K562 (cell line): Measurements from ENCODE around the gene RAB40B. TPM values are rescaled to one million over a fixed set of nuclear protein-coding genes. Genes with fewer than 3 reads are reported as not detected.
A peak's percentile ranks its signal among the peaks of the same experiment; 100 is the strongest.

Experiments
- BDP1 ChIP-seq: IDR thresholded peaks from 3 replicates; pipeline ENCODE4 v1.6.1; 2011; ENCODE audit not compliant: insufficient read length, insufficient read depth
- C11orf30 ChIP-seq: fragments of 450-650 bp; IDR thresholded peaks from 2 replicates; pipeline ENCODE4 v1.6.1; 2016; ENCODE audit warnings: low read depth, mild to moderate bottlenecking
- KLF10 ChIP-seq: fragments of 250-450 bp; sonication (Bioruptor Pico); IDR thresholded peaks from 2 replicates; pipeline ENCODE4 v1.6.1; 2021; ENCODE audit warnings: matching md5 sums
- KLF6 ChIP-seq: fragments of 250-450 bp; sonication (Bioruptor Pico); IDR thresholded peaks from 2 replicates; pipeline ENCODE4 v1.4.0; 2020; ENCODE audit warnings: mild to moderate bottlenecking, moderate library complexity, borderline replicate concordance
- LARP7 ChIP-seq: fragments of 450-650 bp; IDR thresholded peaks from 2 replicates; pipeline ENCODE4 v1.6.1; 2016
- MAFF ChIP-seq: IDR thresholded peaks from 2 replicates; pipeline ENCODE4 v1.6.1; 2012; ENCODE audit warnings: low read length, improper control_type of control experiment
- NEUROD1 ChIP-seq: fragments of 150-350 bp; IDR thresholded peaks from 2 replicates; pipeline ENCODE4 v1.6.1; 2014; ENCODE audit warnings: borderline replicate concordance, low read length, low read depth; ENCODE audit not compliant: partially characterized antibody
- NRF1 ChIP-seq, 2 experiments: fragments of 450-650 bp; IDR thresholded peaks in 1 of 2; conservative IDR thresholded peaks in 1 of 2; 2 replicates each; pipeline ENCODE4 v1.6.1; 2014; ENCODE audit warnings: mild to moderate bottlenecking in 2 of 2
- PHF8 ChIP-seq: fragments of 200-600 bp; sonication (generic); IDR thresholded peaks from 2 replicates; pipeline ENCODE4 v1.6.1; 2012; ENCODE audit warnings: mixed run types, mild to moderate bottlenecking, inconsistent platforms, low read length, moderate library complexity, borderline replicate concordance
- POLR2A ChIP-seq: fragments of 450-650 bp; conservative IDR thresholded peaks from 2 replicates; pipeline ENCODE4 v1.6.1; 2016
- RNF2 ChIP-seq: sonication (generic); IDR thresholded peaks from 2 replicates; pipeline ENCODE4 v1.6.1; 2016
- SIN3B ChIP-seq: fragments of 450-650 bp; IDR thresholded peaks from 2 replicates; pipeline ENCODE4 v1.6.1; 2017; ENCODE audit warnings: low read depth, mild to moderate bottlenecking, moderate library complexity
- SPI1 ChIP-seq: IDR thresholded peaks from 2 replicates; pipeline ENCODE4 v1.6.1; 2011; ENCODE audit warnings: low read depth, low read length, control low read depth, borderline replicate concordance
- ZKSCAN1 ChIP-seq: fragments of 150-350 bp; IDR thresholded peaks from 2 replicates; pipeline ENCODE4 v1.6.1; 2016; ENCODE audit warnings: low read depth, low read length
- ZNF384 ChIP-seq: IDR thresholded peaks from 2 replicates; pipeline ENCODE4 v1.6.1; 2012; ENCODE audit warnings: low read depth, low read length, improper control_type of control experiment
- polyA plus RNA-seq, 8 experiments: library from polyadenylated mRNA; depleted of rRNA in 4 of 8; stranded (reverse) in 5 of 8; unstranded in 3 of 8; fragments of >200 nt; fragmentation: Nextera tagmentation in 2 of 8; fragmentation: Illumina TruSeq in 1 of 8; extraction: Ambion mirVana in 2 of 8; extraction: Trizol in 1 of 8; gene quantifications; 2 replicates each; pipeline versions ENCODE4 v1.2.1 to v1.2.3, GENCODE V29; 2011 to 2014; ENCODE audit warnings: inconsistent platforms in 1 of 8, missing spikeins in 1 of 8
- total RNA-seq, 7 experiments: library from RNA; depleted of rRNA in 6 of 7; stranded (reverse); fragments of >200 nt in 6 of 7; fragmentation: Illumina TruSeq in 2 of 7; extraction: Trizol in 2 of 7; gene quantifications; 2 replicates each; pipeline versions ENCODE4 v1.2.1 to v1.2.3, GENCODE V29; 2011 to 2021; ENCODE audit warnings: low replicate concordance in 1 of 7
- TF ChIP-seq, protein P1 (sequence below): sonication (generic); formaldehyde crosslinking; IDR thresholded peaks from 2 replicates; pipeline ENCODE4 v1.9.0; 2022; ENCODE audit warnings: mild to moderate bottlenecking, missing genetic modification reagents
- TF ChIP-seq, protein P2 (sequence below): sonication (generic); formaldehyde crosslinking; IDR thresholded peaks from 2 replicates; pipeline ENCODE4 v1.8.0; 2022; ENCODE audit warnings: missing genetic modification reagents, mild to moderate bottlenecking, borderline replicate concordance
- TF ChIP-seq, protein P3 (sequence below): sonication (generic); formaldehyde crosslinking; IDR thresholded peaks from 2 replicates; pipeline ENCODE4 v1.8.0; 2022; ENCODE audit warnings: mild to moderate bottlenecking, missing genetic modification reagents

The RAB40B gene
- total and polyA plus RNA-seq, 9 of the 15 experiments (the other 6 are each of a cell fraction or from before 2014, with no cell fraction given) = 0.13 to 4.6 (median 1.4) TPM

DNA sequence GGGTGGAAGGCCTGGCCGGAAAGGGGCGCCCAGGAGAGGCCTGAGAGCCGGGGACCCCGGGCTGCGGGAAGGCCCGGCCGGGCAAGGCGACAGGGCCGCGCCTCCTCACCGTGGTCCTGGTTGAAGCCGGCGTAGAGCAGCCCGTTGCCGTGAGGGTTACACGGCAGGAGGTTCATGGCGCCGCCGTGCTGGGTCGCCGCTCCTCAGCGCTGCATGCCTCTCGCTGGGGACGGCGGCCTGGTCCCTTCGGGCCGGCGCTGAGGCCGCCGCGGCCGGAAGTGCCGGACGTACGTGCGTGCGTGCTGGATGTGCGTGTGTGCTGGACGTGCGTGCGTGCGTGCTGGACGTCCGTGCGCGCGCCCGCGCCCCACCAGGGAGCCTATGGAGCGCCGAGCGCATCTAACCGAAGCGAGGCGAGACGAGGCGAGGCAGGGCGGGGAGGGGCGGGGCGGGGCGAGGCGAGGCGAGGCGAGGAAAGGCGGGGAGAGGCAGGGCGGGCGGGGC is 50.3 kb downstream of the RAB40B start, which contains the start of gene WDR45B (continued):
- TF ChIP-seq, protein P1, sequence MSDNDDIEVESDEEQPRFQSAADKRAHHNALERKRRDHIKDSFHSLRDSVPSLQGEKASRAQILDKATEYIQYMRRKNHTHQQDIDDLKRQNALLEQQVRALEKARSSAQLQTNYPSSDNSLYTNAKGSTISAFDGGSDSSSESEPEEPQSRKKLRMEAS = peak; percentile 91
- TF ChIP-seq SPI1 (no peak), BDP1 (no peak), MAFF (no peak), ZKSCAN1 (no peak), POLR2A (peak; percentile 89), RNF2 (0 out of 2 replicates have a peak, but pooled peaks have one; percentile 14), LARP7 (no peak), KLF10 (CRISPR knock-in tag) (no peak), KLF6 (CRISPR knock-in tag) (no peak), SIN3B (peak; percentile 58; the same call in 1 of the 2 replicates), NEUROD1 (peak; percentile 60), C11orf30 (peak; percentile 35; the same call in 1 of the 2 replicates), NRF1 (conservative IDR thresholded peaks at IDR 0.05 in 1 of 2, IDR thresholded peaks at IDR 0.05 in 1 of 2) (peak; percentile 84 to 88), PHF8 (peak; percentile 87; the same call in 1 of the 2 replicates), ZNF384 (no peak)
- TF ChIP-seq, protein P2, sequence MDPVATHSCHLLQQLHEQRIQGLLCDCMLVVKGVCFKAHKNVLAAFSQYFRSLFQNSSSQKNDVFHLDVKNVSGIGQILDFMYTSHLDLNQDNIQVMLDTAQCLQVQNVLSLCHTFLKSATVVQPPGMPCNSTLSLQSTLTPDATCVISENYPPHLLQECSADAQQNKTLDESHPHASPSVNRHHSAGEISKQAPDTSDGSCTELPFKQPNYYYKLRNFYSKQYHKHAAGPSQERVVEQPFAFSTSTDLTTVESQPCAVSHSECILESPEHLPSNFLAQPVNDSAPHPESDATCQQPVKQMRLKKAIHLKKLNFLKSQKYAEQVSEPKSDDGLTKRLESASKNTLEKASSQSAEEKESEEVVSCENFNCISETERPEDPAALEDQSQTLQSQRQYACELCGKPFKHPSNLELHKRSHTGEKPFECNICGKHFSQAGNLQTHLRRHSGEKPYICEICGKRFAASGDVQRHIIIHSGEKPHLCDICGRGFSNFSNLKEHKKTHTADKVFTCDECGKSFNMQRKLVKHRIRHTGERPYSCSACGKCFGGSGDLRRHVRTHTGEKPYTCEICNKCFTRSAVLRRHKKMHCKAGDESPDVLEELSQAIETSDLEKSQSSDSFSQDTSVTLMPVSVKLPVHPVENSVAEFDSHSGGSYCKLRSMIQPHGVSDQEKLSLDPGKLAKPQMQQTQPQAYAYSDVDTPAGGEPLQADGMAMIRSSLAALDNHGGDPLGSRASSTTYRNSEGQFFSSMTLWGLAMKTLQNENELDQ (CRISPR knock-in tag) = no peak
- TF ChIP-seq, protein P3, sequence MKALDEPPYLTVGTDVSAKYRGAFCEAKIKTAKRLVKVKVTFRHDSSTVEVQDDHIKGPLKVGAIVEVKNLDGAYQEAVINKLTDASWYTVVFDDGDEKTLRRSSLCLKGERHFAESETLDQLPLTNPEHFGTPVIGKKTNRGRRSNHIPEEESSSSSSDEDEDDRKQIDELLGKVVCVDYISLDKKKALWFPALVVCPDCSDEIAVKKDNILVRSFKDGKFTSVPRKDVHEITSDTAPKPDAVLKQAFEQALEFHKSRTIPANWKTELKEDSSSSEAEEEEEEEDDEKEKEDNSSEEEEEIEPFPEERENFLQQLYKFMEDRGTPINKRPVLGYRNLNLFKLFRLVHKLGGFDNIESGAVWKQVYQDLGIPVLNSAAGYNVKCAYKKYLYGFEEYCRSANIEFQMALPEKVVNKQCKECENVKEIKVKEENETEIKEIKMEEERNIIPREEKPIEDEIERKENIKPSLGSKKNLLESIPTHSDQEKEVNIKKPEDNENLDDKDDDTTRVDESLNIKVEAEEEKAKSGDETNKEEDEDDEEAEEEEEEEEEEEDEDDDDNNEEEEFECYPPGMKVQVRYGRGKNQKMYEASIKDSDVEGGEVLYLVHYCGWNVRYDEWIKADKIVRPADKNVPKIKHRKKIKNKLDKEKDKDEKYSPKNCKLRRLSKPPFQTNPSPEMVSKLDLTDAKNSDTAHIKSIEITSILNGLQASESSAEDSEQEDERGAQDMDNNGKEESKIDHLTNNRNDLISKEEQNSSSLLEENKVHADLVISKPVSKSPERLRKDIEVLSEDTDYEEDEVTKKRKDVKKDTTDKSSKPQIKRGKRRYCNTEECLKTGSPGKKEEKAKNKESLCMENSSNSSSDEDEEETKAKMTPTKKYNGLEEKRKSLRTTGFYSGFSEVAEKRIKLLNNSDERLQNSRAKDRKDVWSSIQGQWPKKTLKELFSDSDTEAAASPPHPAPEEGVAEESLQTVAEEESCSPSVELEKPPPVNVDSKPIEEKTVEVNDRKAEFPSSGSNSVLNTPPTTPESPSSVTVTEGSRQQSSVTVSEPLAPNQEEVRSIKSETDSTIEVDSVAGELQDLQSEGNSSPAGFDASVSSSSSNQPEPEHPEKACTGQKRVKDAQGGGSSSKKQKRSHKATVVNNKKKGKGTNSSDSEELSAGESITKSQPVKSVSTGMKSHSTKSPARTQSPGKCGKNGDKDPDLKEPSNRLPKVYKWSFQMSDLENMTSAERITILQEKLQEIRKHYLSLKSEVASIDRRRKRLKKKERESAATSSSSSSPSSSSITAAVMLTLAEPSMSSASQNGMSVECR = peak; percentile 72; the same call in 1 of the 2 replicates
